IPS-NIHi11 (cell line): Measurements from ENCODE around the gene KRTAP10-9.
"Not testable (repeated sequence)": the region's sequence is repeated elsewhere in the genome, so short reads cannot be mapped to it uniquely, and the experiment has no call there.

Source experiments
- DNase-seq: peaks from one replicate; pipeline ENCODE4 v3.0.0; 2012; ENCODE audit warnings: mixed read lengths, low spot score

KRTAP10-9 gene

DNA sequence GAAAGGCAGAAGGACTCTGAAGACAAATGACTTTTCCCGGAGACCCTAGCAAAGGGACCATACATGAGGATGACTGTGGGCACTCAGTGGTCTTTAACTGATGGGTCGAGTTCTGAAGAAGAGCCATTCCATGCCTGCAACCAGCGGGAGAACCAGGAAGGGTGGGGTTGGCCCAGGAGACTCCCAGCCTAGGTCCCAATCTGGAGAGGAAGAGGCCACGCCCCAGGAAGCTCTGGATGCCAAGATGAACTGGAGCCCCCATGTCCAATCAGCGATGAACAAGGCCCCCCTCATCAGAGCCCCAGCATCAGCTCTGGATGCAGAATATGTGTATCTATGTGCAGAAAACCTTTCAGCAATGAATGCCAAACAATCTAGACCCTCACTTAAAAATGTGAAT, 13.9 kb downstream of the KRTAP10-9 start:
- no peak for DNase-seq

DNA sequence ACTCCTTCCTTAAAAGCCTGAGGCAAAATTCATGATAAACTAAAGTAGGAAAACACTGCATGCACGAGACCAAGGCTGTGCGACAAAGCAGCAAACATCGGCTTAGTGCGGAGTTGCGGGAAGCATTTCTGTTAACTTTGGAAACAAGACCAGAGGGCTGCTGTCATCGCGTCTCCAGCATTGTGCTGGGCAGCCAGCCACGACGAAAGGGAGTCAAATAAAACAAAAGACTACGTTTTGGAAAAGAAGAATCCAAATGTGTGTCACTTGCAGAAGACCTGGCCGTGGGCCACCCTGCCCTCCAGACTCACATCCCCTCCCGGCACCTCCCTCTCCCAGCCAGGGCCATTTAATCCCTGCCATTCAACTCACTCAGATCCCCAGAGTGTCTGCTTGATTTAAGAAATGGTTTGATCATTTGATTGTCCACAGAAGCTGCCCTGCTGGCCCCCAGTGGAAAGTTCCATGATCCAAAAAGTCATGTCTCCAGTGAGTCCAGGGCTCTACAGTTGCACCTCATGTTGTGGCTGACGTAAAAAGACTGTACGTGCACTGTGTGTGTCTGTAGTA, 16.9 kb downstream of the KRTAP10-9 start:
- DNase-seq = no peak

DNA sequence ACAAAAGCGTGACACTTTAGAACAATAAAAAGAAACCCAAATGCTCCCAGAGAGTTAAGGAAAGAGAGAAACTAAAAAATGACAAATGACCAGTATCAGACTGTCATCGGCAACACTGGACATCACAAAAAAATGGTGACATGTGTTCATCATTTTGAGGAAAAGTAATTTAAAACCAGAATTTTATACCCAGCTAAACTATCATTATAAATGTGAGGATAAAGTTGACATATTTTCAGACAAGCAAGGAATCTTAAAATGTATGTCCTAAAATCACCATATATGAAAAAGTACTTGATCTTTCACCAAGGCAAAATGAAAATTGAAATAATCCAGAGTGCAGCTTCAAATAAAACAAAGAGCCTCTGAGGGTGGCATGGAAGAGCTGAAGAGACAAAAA, 18.0 kb downstream of the KRTAP10-9 start:
- no peak for DNase-seq

DNA sequence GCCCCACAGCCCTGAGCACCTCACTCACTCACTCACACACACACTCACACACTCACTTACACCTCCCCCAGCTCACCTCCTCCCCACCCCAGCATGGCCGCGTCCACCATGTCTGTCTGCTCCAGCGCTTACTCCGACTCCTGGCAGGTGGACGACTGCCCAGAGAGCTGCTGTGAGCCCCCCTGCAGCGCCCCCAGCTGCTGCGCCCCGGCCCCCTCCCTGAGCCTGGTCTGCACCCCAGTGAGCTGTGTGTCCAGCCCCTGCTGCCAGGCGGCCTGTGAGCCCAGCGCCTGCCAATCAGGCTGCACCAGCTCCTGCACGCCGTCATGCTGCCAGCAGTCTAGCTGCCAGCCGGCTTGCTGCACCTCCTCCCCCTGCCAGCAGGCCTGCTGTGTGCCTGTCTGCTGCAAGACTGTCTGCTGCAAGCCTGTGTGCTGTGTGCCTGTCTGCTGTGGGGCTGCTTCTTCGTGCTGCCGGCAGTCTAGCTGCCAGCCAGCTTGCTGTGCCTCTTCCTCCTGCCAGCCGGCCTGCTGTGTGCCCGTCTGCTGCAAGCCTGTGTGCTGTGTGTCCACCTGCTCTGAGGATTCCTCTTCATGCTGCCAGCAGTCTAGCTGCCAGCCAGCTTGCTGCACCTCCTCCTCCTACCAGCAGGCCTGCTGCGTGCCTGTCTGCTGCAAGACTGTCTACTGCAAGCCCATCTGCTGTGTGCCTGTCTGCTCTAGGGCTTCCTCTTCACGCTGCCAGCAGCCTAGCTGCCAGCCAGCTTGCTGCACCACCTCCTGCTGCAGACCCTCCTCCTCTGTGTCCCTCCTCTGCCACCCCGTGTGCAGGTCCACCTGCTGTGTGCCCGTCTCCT, 19.7 kb downstream of the KRTAP10-9 start, which contains the start of gene KRTAP10-11:
KRTAP10-11 (plus strand) TSS at position 49 of the 856 bp plus-strand sequence; CDS start at position 94, 45 bp downstream.
- not testable (repeated sequence) for DNase-seq

DNA sequence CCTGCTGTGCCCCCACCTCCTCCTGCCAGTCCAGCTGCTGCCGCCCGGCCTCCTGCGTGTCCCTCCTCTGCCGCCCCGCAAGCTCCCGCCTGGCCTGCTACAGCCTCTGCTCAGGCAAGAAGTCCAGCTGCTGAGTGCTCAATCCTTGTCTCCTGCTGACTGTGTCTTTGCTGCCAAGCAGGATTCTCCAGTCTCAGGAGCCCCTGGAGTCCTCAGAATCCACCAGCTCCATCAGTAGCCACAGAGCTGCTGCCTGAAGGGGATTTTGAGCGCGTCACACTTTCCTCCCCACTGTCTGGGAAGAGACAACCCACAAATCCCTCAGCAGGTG, 20.3 kb downstream of the KRTAP10-9 start:
- no peak for DNase-seq

DNA sequence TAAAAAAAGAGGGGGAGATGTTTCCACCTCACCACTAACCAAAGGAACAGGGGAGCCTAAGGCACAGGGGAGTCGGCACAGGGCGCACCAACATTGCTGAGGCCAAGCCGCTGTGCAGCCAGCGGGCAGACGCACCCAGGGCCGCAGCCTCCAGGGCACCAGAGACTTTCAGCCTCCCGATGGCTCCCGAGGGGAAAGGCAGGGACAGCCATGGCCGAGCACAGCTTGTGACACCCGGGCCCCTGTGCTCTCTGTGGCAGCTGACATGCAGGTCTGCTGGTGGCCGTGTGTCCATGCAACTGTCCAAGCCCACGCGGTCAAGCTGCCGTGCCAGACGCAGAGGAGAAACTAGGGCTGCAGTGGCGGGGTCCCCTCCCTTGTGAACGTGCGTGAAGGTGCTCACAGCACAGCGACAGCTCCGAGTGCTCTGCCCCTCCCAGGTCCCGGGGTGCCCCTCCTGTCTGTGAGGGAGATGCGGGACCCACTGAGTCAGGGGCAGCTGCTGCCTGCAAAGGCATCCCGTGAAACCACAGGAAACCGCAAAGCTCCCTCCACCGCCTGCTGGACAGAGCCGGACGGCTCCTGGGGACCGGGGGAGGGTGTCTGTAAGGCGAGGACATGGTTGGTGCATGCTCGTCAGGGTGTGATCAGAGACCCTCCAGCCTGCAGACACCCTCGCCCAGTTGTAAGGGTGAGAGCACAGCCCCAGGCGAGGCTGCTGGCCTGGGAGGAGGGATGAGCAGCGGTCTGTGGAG, 21.8 kb downstream of the KRTAP10-9 start:
- no peak for DNase-seq

DNA sequence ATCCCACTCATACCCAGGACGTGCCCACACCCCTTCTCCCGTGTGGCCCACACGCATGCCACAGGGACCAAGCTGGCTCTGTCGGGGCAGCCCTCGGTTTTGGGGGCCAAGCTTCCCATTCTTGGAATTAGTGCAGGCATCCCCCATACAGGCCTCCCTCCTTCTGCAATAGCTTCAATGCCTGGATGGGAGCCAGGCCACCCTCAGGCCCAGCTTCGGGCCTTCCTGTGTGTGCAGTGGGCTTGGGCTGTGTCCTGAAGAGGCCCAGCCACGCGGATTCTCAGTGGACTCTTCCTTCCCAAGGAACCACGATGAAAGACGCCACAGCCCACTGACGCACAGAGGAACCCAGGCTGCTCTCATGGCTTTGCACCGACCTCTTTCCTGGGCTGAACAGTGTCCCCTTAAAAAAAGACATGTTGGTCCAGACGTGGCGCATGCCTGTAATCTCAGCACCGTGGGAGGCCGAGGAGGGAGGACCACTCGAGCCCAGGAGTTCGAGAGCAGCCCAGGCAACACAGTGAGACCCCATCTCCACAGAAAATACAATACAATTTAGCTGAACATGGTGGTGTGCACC, 22.7 kb downstream of the KRTAP10-9 start:
- DNase-seq = no peak

DNA sequence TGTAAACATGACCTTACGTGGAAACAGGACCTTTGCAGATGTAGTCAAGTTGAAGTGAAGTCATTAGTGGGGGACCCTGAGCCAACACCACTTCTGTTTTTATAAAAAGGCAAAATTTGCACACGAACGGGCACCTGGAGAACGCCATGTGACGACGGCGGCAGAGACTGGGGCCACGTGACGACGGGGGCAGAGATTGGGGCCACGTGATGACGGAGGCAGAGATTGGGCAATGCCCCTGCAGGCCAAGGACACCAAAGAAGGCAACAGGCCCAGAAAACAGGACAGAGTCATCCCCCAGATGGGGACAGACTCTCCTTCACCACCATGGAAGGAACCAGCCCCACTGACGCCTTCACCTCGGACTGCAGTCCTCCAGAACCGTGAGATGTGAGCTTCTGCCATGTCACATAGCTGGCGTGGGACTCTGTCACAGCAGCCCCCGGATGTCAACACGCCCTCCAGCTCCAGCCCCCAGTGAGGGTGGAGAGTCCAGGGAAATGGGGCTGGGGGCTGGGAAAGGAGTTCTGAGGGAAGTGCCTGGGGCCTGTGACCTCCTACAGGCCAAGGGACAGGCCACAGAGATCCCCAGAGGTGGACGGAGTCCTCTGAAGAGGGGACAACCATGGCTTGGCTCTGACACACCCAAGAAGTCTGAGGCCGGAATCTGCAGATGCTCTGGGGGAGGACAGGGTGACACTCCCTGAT, 23.5 kb downstream of the KRTAP10-9 start:
- no peak for DNase-seq

DNA sequence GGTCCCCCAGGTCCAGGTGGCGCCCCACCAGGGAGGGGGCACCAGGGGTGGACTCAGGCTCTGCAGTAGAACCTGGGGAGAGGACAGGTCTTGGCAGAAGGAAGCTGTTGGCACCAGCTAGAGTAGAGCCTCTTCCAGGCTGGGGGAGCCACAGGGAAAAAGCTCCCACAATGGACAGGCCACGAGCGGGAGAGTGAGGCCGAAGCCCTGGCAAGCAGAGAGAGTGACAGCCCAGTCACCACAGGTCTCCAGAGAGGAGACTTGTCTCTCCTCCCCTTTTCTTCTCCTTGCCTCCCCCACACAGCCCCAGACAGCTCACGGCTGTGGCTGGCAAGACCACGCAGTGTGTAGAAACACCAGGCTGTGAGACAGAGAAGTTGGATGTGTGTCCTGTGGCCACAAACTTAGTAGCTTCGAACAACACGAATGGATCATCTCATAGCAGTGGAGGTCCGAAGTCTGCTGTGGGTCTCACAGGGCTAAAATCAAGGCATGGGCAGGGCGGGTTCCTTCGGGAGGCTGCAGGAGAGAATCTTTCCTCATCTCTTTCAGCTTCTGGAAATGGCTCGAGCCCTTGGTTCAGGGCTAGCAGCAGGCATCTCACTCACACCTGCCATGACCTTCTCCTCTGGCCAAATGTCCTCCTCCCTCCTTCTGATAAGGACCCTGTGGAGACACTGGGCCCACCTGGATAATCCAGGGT, 24.2 kb downstream of the KRTAP10-9 start:
- no peak for DNase-seq

DNA sequence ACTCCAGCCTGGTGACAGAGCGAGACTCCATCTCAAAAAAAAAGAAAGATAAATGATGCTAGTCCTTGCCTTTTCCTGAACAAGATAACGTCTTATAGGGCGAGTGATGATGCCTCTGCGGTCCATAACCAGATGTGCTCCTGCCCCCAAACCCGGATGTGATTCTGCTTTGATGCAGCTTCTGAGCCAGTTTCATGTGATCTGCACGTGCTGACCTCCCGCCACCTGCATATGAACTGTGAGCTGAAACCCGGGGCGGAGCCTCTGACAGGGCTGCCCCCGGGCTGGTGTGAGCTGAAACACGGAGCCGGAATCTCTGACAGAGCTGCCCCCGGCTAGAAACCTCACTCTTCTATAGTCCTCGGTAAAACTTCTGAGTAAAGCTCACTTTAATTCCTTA, 26.2 kb downstream of the KRTAP10-9 start:
- peak; percentile 38 for DNase-seq

DNA sequence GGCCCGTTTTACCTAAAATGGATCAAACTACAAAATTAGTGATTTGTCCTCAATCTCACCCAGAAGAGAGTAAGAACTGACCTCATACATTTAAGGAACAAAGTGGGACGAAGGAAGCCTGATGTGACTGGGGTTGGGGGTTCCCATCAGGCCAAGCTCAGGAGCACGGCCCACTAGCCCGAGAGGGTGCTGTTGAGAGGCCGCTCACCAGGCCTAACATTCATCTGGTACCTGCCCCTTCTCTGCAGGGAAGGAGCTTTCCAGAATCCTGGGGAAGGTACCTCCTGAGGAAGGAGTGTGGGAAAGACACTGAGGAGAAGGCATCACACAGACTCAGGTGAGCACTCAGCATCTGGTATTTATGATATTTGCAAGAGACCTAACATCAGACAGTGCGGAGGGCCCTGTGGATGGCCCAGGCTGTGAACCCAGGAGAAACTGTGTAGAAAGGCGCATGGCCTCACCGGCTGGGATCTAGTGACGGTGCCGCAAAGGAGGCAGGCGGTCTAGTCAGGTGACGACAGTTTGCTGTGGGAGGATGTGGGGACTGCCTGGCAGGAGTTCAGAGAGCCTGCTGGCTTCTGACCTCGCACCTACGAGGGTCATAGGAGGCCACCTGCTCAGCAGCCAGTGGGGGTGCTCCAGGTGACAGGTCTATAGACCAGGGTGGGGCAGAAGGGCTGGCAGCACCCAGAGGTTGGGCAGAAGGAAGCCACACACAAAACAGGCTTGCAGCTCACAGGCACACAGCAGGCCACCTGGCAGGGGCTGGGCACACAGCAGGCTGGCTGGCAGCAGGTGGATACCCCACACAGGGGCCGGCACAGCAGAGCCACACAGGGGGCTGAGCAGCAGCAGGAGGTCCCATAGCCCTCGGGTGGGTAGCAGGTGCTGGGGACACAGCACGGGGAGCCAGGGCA, 27.0 kb downstream of the KRTAP10-9 start:
- no peak for DNase-seq

DNA sequence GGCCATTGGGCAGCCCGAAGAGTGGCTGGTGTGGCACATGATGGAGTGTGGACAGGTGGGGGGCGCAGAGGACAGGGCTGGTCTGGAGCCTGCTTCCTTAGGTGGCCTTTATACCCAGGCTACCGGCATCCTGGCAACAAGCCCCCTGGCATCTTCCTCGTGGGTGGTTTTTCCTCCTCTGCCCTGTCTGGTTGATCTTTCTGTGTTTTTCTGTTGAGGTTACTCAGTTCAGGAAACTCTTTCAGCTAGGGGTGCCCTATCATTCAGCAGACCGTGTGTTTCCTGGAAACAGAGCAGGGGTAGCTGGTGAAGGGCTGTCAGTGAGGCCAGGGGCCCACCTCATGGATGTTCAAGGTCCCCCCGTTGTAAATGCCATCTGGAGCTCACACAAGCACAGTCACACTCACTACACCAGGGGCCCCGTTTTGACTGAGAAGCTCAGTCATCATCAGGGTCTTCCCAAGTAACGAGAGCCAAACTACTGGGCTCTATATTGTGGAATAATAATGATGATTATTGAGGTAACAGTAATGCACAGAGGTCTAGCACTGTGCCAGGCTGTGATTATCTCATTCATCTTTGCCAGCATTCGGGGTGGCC, 27.8 kb downstream of the KRTAP10-9 start, which contains the start of gene KRTAP12-4:
KRTAP12-4 (minus strand) TSS at position 84 of the 600 bp plus-strand sequence; CDS start at position 39, 45 bp downstream.
- no peak for DNase-seq

DNA sequence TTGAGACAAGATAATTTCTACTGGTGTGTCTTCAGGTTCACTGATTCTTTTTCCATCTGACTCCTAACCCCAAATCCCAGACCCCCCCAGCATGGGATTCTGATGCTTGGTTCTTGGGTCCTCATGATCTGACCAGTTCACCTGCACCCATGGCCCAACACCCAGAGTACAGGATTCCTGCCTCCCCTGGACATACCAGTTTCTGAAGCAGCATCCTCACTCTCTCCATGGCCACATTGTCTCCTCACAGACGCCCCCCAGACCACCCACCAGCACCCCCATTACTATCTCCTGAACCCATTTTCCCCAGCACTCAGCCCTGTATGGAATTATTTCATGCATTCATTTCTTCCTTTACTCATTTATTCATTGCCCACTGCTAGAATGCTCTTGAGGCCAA, 30.0 kb downstream of the KRTAP10-9 start:
- no peak for DNase-seq

DNA sequence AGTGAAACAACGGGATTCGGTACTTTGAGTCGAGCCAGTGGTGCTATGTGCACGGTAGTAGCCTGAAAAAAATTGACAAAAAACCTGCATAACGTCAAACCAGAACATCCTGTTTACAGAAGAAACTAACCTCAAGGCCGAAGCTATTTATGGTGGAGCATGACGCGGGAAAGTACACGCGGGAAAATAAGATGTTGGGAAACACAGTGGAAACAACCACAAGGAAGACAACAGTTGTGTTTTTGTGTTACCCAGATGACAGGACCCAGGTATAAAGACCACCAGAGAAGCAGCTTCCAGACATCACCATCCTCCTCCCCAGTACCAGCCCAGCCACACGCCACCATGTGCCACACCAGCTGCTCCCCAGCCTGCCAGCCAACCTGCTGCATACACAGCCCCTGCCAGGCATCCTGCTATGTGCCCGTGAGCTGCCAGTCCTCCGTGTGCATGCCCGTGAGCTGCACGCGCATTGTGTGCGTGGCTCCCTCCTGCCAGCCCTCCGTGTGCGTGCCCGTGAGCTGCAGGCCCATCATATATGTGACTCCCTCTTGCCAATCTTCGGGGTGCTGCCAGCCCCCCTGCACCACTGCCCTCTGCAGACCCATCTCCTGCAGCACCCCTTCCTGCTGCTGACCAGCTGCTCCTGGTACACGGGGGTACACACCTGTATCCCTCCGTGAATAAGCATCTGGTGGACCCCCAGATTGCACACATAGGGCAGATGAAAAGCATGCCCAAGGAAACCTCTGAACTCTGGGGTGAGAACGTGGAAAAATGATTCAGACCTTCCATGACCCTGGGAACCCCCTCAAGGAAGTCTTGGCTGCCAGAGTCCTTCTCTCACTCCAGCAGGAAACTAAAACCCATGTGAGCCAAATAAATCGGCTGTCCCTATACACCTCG, 31.0 kb downstream of the KRTAP10-9 start, which contains the start of gene KRTAP12-3:
KRTAP12-3 (plus strand) TSS at position 298 of the 906 bp plus-strand sequence; CDS start at position 346, 48 bp downstream.
- no peak for DNase-seq

DNA sequence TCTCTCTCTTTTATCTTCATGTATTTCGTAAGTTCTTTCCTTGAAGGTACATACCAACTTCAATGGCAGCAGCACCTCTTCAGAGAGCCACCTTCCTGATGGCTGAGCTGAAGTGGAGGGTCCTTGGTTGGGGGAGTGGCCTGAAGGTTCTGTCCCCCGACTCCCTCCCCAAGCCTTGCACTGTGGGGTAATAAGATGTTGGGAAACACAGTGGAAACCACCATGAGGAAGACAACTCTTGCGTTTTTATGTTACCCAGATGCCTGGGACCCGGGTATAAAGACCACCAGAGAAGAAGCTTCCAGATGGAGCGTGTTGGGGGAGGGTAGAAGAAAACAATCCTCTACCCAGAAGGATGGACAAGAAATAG, 31.6 kb downstream of the KRTAP10-9 start:
- no peak for DNase-seq

DNA sequence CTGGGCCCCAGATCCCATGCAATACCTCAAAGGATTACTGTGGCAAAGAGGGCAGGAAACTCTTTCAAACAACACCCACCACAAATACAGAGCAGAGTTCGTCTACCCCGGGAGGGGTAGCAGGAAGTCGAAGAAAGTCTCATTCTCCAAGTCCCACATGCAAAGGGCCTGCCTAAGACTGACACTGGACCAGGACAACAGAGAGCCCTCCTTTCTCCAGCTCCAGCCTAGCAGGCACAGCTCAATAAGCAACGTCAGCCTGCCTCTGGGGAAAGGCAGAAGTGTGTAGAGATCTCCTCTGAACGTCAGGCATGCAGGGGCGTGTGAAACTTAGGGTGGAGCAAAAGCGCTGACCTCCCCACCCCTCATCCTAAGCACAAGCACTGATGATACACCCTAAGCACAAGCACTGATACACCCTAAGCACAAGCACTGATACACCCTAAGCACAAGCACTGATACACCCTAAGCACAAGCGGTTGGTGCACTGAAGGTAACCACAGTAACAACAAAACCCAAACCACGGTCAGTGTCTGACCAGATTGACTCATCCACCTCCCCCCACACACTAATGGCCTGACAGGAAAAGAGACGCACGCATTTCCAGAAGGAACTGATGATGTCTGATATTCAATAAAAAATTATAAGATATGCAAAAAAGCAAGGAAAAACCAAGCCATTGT, 32.2 kb downstream of the KRTAP10-9 start:
- DNase-seq = no peak

DNA sequence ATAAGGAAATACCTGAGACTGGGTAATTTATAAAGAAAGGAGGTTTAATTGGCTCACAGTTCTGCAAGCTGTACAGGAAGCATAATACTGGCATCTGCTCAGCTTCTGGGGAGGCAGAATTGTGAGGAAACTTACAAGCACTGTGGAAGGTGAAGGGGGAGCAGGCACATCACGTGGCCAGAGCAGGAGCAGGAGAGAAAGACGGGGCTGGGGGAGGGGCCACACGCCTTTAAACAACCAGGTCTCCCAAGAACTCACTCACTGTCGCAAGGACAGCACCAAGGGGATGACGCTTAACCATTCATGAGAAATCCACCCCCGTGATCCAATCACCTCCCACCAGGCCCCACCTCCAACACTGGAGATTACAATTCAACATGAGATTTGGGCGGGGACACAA, 34.7 kb downstream of the KRTAP10-9 start:
- not testable (repeated sequence) for DNase-seq

DNA sequence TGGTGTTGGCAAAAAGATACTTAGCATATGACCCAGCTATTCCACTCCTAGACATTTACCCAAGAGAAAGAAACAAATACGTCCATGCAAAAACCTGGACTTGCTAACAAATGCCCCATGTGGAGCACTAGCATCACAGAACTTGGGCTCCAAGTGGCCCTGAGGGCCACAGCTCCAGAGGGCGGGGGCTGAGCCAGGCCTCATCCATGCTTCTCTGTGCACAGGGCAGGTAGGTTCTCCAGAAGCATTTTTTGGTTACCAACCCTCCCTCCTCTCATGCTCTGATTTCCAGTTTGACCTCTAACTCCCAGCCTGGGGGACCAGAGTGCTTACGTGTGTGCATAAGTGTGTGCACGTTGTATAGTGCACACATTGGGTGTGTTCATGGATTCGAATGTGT, 37.8 kb downstream of the KRTAP10-9 start:
- DNase-seq = no peak
